Sciatic nerve (tissue), 2 donors: ENCODE data around the gene PCNX3. TPM values are rescaled to one million over a fixed set of nuclear protein-coding genes. Genes with fewer than 3 reads are reported as not detected.

ENCODE experiments used
- ATAC-seq: fragments of 200-7000 bp; cut with Tn5 transposase; one replicate; pipeline ENCODE4 v1.9.1; 2020; ENCODE audit warnings: mild to moderate bottlenecking, moderate library complexity
- DNase-seq: peaks from one replicate; pipeline ENCODE4 v3.0.0-alpha.2; 2020; ENCODE audit warnings: low spot score
- intact Hi-C: fragments of 100-400 bp; cut with DNase I; formaldehyde crosslinking; loops from one replicate; pipeline ENCODE4 v1.14.2; 2022
- total RNA-seq: library from RNA; stranded (reverse); fragmentation: NEBNext Ultra II Directional; extraction: Animal tissue kit (Norgen Biotek cat#: 25700); gene quantifications from one replicate; pipeline ENCODE4 v1.2.1, GENCODE V29; 2021
- donor health status: DM: no; HTN: no; CAD: no.
- donor health status: DM: no; HTN: no; CAD: no.

The PCNX3 gene
- total RNA-seq, 1 donor from 2014 or later = 23.9 TPM

- ATAC-seq (no peak), DNase-seq (no peak)
- intact Hi-C loops = no loop called here
These were observed 36.9 kb upstream of the PCNX3 start for GRCh38 chr11:65578667-65579066.

GRCh38 chr11:65579291-65579690, 36.3 kb upstream of the PCNX3 start:
- DNase-seq (no peak), ATAC-seq (no peak)
- intact Hi-C loops = no loop called here

- ATAC-seq (no peak), DNase-seq (no peak)
- intact Hi-C loops = no loop called here
These were observed 35.4 kb upstream of the PCNX3 start for GRCh38 chr11:65580031-65580692.

GRCh38 chr11:65580756-65581155, 34.8 kb upstream of the PCNX3 start:
- no peak for ATAC-seq
- no peak for DNase-seq
- intact Hi-C loops = no loop called here

- intact Hi-C loops = no loop called here
- no peak for ATAC-seq
These were observed 33.6 kb upstream of the PCNX3 start for GRCh38 chr11:65581928-65582327.

GRCh38 chr11:65583589-65583988, 32.0 kb upstream of the PCNX3 start:
- DNase-seq (no peak), ATAC-seq (no peak)
- intact Hi-C loops = no loop called here

More at GRCh38 chr11:65581928-65582327, 33.6 kb upstream of the PCNX3 start:
- DNase-seq = no peak

- intact Hi-C loops = no loop called here
- no peak for DNase-seq
- no peak for ATAC-seq
These were observed 31.5 kb upstream of the PCNX3 start for GRCh38 chr11:65584106-65584505.

GRCh38 chr11:65584723-65585171, 30.8 kb upstream of the PCNX3 start:
- no peak for ATAC-seq
- DNase-seq = no peak
- intact Hi-C loops = no loop called here

- no peak for ATAC-seq
- no peak for DNase-seq
- intact Hi-C loops = no loop called here
These were observed 30.0 kb upstream of the PCNX3 start for GRCh38 chr11:65585396-65586246.

GRCh38 chr11:65586247-65586630, 29.3 kb upstream of the PCNX3 start:
- ATAC-seq (no peak), DNase-seq (no peak)
- intact Hi-C loops = no loop called here

- intact Hi-C loops = no loop called here
- no peak for DNase-seq
- ATAC-seq = peak; percentile 3
These were observed 28.9 kb upstream of the PCNX3 start for GRCh38 chr11:65586676-65587075.

- intact Hi-C loops = no loop called here
- DNase-seq = no peak
- peak; percentile 30 for ATAC-seq
These were observed 27.1 kb upstream of the PCNX3 start for GRCh38 chr11:65588199-65589054.

GRCh38 chr11:65589444-65590239, 25.9 kb upstream of the PCNX3 start:
- DNase-seq (no peak), ATAC-seq (peak; percentile 23)
- intact Hi-C loops = loop anchor here (10.0 kb wide), 2 partner anchors 45 to 215 kb away; no protein-coding TSS in a partner anchor

GRCh38 chr11:65590240-65590738, 25.3 kb upstream of the PCNX3 start:
- no peak for DNase-seq
- peak; percentile 2 for ATAC-seq
- intact Hi-C loops = loop anchor here (10.0 kb wide), 2 partner anchors 45 to 215 kb away; no protein-coding TSS in a partner anchor

GRCh38 chr11:65591939-65592857, 23.4 kb upstream of the PCNX3 start:
- ATAC-seq (peak; percentile 51), DNase-seq (no peak)
- intact Hi-C loops = loop anchor here (10.0 kb wide), 2 partner anchors 47 to 217 kb away; no protein-coding TSS in a partner anchor

- ATAC-seq (no peak), DNase-seq (no peak)
- intact Hi-C loops = loop anchor here (10.0 kb wide), 2 partner anchors 48 to 218 kb away; no protein-coding TSS in a partner anchor
These were observed 22.6 kb upstream of the PCNX3 start for GRCh38 chr11:65592858-65593517.
